NCI-H345 treated with DMSO at 0.1 percent for 48 hours (cell line): ENCODE measurements around the gene PKN1.
"Not testable (repeated sequence)": the region's sequence is repeated elsewhere in the genome, so short reads cannot be mapped to it uniquely, and the experiment has no call there.

Source experiments
- DNase-seq: peaks from one replicate; lab custom pipeline; 2025; ENCODE audit not compliant: unreplicated experiment; lab: John Stamatoyannopoulos, UW

Gene PKN1

GRCh38 chr19:14432791-14433553, at the start of gene PKN1:
Gene PKN1, plus strand, starts transcription at chr19:14433306. Its CDS starts 216 bp downstream, at chr19:14433522.
- no peak for DNase-seq

- DNase-seq = no peak
Observed at GRCh38 chr19:14383661-14384555, 49.2 kb upstream of the PKN1 start.

- no peak for DNase-seq
Observed at GRCh38 chr19:14385492-14385891, 47.6 kb upstream of the PKN1 start.

- no peak for DNase-seq
Observed at GRCh38 chr19:14390548-14390947, 42.6 kb upstream of the PKN1 start.

GRCh38 chr19:14391156-14391821, 41.8 kb upstream of the PKN1 start:
- no peak for DNase-seq

GRCh38 chr19:14393329-14393728, 39.8 kb upstream of the PKN1 start:
- DNase-seq = no peak

GRCh38 chr19:14394167-14394566, 38.9 kb upstream of the PKN1 start:
- no peak for DNase-seq

GRCh38 chr19:14395262-14395661, 37.8 kb upstream of the PKN1 start:
- no peak for DNase-seq

GRCh38 chr19:14395710-14396336, 37.3 kb upstream of the PKN1 start:
- DNase-seq = no peak

GRCh38 chr19:14396730-14397129, 36.4 kb upstream of the PKN1 start:
- DNase-seq = not testable (repeated sequence)

GRCh38 chr19:14397168-14397567, 35.9 kb upstream of the PKN1 start:
- not testable (repeated sequence) for DNase-seq

GRCh38 chr19:14400951-14401431, 32.1 kb upstream of the PKN1 start:
- DNase-seq = no peak

- no peak for DNase-seq
Observed at GRCh38 chr19:14401468-14402195, 31.5 kb upstream of the PKN1 start.

- DNase-seq = no peak
Observed at GRCh38 chr19:14402332-14403144, 30.6 kb upstream of the PKN1 start.

GRCh38 chr19:14403145-14403930, 29.8 kb upstream of the PKN1 start:
- not testable (repeated sequence) for DNase-seq

GRCh38 chr19:14404312-14404711, 28.8 kb upstream of the PKN1 start:
- no peak for DNase-seq

GRCh38 chr19:14405380-14405757, 27.7 kb upstream of the PKN1 start:
- DNase-seq = no peak

GRCh38 chr19:14405758-14406644, 27.1 kb upstream of the PKN1 start:
- peak; percentile 32 for DNase-seq
